Kidney (tissue), 14 donors: Measurements from ENCODE around the gene LZTS3. TPM values are rescaled to one million over a fixed set of nuclear protein-coding genes. Genes with fewer than 3 reads are reported as not detected.

Source experiments
- DNase-seq, 5 donors: peaks; one replicate each; pipeline ENCODE4 v3.0.0-alpha.2; 2013 to 2020
- FAIRE-seq: peaks from 2 replicates; lab custom pipeline; 2012; peaks lifted over from hg19 to GRCh38; lab: Jason Lieb, UNC
- H3K27ac ChIP-seq, 2 donors: one replicate each; pipeline ENCODE4 v1.7.0; 2013; ENCODE audit warnings: low read depth in 2 of 2, low read length in 2 of 2, inconsistent platforms in 1 of 2
- H3K27me3 ChIP-seq: one replicate; pipeline ENCODE4 v1.7.1; 2013; ENCODE audit warnings: low read length, inconsistent platforms; ENCODE audit not compliant: control insufficient read depth, insufficient read depth
- H3K36me3 ChIP-seq, 3 donors: one replicate each; pipeline versions ENCODE4 v1.7.0 to v1.7.1; 2013; ENCODE audit warnings: low read length in 3 of 3, control low read depth in 1 of 3, inconsistent platforms in 1 of 3; ENCODE audit not compliant: insufficient read depth in 3 of 3, control insufficient read depth in 2 of 3
- H3K4me1 ChIP-seq, 3 donors: one replicate each; pipeline versions ENCODE4 v1.7.0 to v1.7.1; 2013; ENCODE audit warnings: low read length in 3 of 3, inconsistent platforms in 1 of 3, low read depth in 1 of 3; ENCODE audit not compliant: control insufficient read depth in 2 of 3, insufficient read depth in 2 of 3
- H3K4me3 ChIP-seq, 3 donors: one replicate each; pipeline versions ENCODE4 v1.7.0 to v1.8.1; 2013; ENCODE audit warnings: low read length in 3 of 3, control low read depth in 1 of 3, inconsistent platforms in 1 of 3
- H3K9ac ChIP-seq, 3 donors: one replicate each; pipeline versions ENCODE4 v1.7.0 to v1.7.1; 2013; ENCODE audit warnings: low read length in 3 of 3, control low read depth in 1 of 3, inconsistent platforms in 1 of 3
- H3K9me3 ChIP-seq, 3 donors: one replicate each; pipeline versions ENCODE4 v1.7.0 to v1.7.1; 2013; ENCODE audit warnings: low read length in 3 of 3, control low read depth in 1 of 3, inconsistent platforms in 1 of 3; ENCODE audit not compliant: control insufficient read depth in 2 of 3, insufficient read depth in 1 of 3
- intact Hi-C: fragments of 100-400 bp; cut with DNase I; formaldehyde crosslinking; loops from one replicate; pipeline ENCODE4 v1.11.1; 2022
- polyA plus RNA-seq: library from polyadenylated mRNA; stranded (reverse); fragments of 350-450 nt; fragmentation: Illumina TruSeq; extraction: RNeasy Lipid Tissue Mini Kit (QIAGEN cat#74804); gene quantifications from one replicate; pipeline ENCODE4 v1.2.3, GENCODE V29; 2014; ENCODE audit warnings: low read depth, low replicate concordance; ENCODE audit not compliant: insufficient read depth
- total RNA-seq: library from RNA; stranded (reverse); fragmentation: NEBNext Ultra II Directional; extraction: Animal tissue kit (Norgen Biotek cat#: 25700); gene quantifications from one replicate; pipeline ENCODE4 v1.2.1, GENCODE V29; 2021
- TF ChIP-seq, protein P1 (sequence below): IDR thresholded peaks from 3 replicates; pipeline ENCODE4 v1.5.1; 2012; ENCODE audit warnings: mild to moderate bottlenecking, moderate library complexity, borderline replicate concordance; ENCODE audit not compliant: insufficient read depth; ENCODE audit errors: extremely low read depth
- donor health status: control.
- donor health status: control.
- donor health status: control.
- donor health status: control.
- donor health status: control.
- donor health status: DM: yes; HTN: yes; CAD: no.
- donor health status: Normal renal cell carcinoma (clear cell type).

Gene LZTS3
- total and polyA plus RNA-seq, 2 donors from 2014 or later, result 20.0 to 23.0 TPM

GRCh38 chr20:3137492-3137891 lies 35.9 kb downstream of the LZTS3 start:
- no peaks in the 10 kb centered on the region for H3K27me3 ChIP-seq
- no peak for FAIRE-seq
- TF ChIP-seq, protein P1, sequence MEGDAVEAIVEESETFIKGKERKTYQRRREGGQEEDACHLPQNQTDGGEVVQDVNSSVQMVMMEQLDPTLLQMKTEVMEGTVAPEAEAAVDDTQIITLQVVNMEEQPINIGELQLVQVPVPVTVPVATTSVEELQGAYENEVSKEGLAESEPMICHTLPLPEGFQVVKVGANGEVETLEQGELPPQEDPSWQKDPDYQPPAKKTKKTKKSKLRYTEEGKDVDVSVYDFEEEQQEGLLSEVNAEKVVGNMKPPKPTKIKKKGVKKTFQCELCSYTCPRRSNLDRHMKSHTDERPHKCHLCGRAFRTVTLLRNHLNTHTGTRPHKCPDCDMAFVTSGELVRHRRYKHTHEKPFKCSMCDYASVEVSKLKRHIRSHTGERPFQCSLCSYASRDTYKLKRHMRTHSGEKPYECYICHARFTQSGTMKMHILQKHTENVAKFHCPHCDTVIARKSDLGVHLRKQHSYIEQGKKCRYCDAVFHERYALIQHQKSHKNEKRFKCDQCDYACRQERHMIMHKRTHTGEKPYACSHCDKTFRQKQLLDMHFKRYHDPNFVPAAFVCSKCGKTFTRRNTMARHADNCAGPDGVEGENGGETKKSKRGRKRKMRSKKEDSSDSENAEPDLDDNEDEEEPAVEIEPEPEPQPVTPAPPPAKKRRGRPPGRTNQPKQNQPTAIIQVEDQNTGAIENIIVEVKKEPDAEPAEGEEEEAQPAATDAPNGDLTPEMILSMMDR, result no peak

DNA sequence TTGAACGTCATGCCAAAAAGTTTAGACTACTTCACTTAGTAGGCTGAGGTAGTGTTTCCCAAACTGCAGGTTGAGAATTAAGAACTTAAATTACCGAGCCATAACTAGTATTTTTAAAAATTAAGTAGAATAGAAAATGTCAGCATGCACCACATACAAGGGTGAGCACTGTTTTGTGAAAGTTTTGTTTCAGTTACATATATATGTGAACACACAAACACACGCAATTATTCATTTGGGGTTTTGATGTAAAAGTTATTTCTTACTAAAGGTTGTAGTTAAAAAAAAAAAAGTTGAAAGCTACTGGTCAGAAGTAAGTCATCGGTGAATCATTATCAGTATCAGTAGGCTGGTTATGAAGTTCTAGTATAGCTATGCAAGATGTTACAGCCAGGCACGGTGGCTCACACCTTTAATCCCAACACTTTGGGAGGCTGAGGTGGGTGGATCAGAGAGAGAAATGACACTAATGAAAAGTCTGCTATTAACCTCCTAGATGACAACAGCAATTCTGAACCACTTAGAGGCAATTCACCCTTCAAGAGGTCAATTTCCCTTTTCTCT lies 37.8 kb downstream of the LZTS3 start:
- H3K9me3 ChIP-seq, result no peaks in the 10 kb centered on the region
- DNase-seq (no peak), FAIRE-seq (no peak)
- H3K27me3 ChIP-seq, result no peaks in the 10 kb centered on the region
- intact Hi-C loops, result no loop called here
- H3K4me3 ChIP-seq, result no peak overlapping the region
- TF ChIP-seq, protein P1, result no peak
- no peaks in the 10 kb centered on the region for H3K36me3 ChIP-seq
- H3K27ac ChIP-seq, result no peak overlapping the region
- H3K9ac ChIP-seq, result no peak overlapping the region
- H3K4me1 ChIP-seq, result no peaks in the 10 kb centered on the region

More at GRCh38 chr20:3137492-3137891, 35.9 kb downstream of the LZTS3 start:
- H3K4me1 ChIP-seq, result no peaks in the 10 kb centered on the region
- DNase-seq, result no peak
- H3K9me3 ChIP-seq, result no peaks in the 10 kb centered on the region
- H3K4me3 ChIP-seq, result no peak overlapping the region
- intact Hi-C loops, result no loop called here
- no peak overlapping the region for H3K27ac ChIP-seq
- H3K9ac ChIP-seq, result no peak overlapping the region
- no peaks in the 10 kb centered on the region for H3K36me3 ChIP-seq

DNA sequence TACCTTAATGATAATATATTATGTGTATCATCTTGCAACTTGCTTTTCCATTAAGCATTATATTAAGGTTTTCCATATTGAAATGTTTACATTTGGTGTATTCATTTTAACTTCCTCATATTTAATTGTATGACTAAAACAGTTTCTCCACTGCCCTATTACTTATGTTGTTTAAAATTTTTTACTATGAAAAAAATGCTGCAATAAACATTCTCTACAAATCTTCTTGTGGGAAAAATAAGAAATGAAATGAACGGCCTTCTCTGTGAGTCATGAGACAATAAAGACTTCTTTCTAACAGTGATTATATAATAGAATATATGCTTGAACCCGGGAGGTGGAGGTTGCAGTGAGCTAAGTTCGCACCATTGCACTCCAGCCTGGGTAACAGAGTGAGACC lies 39.2 kb downstream of the LZTS3 start:
- FAIRE-seq (peak; percentile 27), DNase-seq (no peak)
- Histone ChIP-seq H3K9ac (no peak overlapping the region), H3K9me3 (no peaks in the 10 kb centered on the region), H3K4me3 (no peak overlapping the region), H3K4me1 (no peaks in the 10 kb centered on the region), H3K36me3 (no peaks in the 10 kb centered on the region), H3K27ac (no peak overlapping the region), H3K27me3 (no peaks in the 10 kb centered on the region)
- intact Hi-C loops, result no loop called here
- TF ChIP-seq, protein P1, result no peak

GRCh38 chr20:3133155-3133554 lies 40.2 kb downstream of the LZTS3 start:
- Histone ChIP-seq H3K27ac (no peak overlapping the region), H3K36me3 (no peaks in the 10 kb centered on the region), H3K4me1 (no peaks in the 10 kb centered on the region), H3K9me3 (no peaks in the 10 kb centered on the region), H3K27me3 (no peaks in the 10 kb centered on the region), H3K9ac (no peak overlapping the region), H3K4me3 (no peak overlapping the region)
- TF ChIP-seq, protein P1, result no peak
- intact Hi-C loops, result no loop called here
- FAIRE-seq, result no peak
- DNase-seq, result no peak
